Measurements from ENCODE around the gene HPX.

HPX gene

DNA sequence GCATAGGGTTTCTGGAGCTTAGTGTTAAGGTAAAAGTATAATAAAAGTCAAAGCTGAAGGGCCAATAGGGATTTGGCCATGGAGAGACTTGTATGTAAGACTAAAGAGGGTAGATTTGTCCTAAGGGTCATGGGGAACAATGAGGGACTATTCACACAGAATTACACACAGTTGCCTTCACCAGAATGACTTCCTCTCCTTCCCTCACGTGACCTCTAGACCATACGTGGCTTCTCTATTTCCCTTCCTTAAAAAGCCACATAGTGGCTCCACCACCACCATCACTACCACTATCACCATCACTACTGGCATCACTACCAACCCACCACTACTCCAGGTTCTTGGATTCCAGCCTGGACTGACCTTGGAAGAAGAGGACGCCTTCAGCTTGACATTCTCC is 2.8 kb downstream of the HPX start:
- ChIA-PET POLR2A (interaction anchor here (1.6 to 2.4 kb wide), 2 partner anchors 19 to 43 kb away, joined by 6 to 13 read pairs; partner anchors contain the start of genes APBB1, ARFIP2 and TIMM10B), CTCF (interaction anchor here (0.7 to 3.5 kb wide), 6 partner anchors 14 to 279 kb away, joined by 3 to 30 read pairs (median 6); no protein-coding TSS in a partner anchor)
- TF ChIP-seq PKNOX1 (IDR thresholded peaks at IDR 0.05) = no peak
- TF ChIP-seq ARNT (IDR thresholded peaks at IDR 0.05) = no peak
- no peak for TF ChIP-seq L3MBTL2 (conservative IDR thresholded peaks at IDR 0.05)
- TF ChIP-seq HDGF (IDR thresholded peaks at IDR 0.05; ENCODE audit: borderline replicate concordance) = no peak
- TF ChIP-seq ZNF384 (IDR thresholded peaks at IDR 0.05) = no peak
- TF ChIP-seq FOXM1 (IDR thresholded peaks at IDR 0.05; ENCODE audit: borderline replicate concordance) = no peak
- no peak for TF ChIP-seq LEF1 (IDR thresholded peaks at IDR 0.05; ENCODE audit: borderline replicate concordance)
- no peak for TF ChIP-seq TARDBP (IDR thresholded peaks at IDR 0.05)
- TF ChIP-seq SUZ12 (IDR thresholded peaks at IDR 0.05) = no peak
- DNase-seq (ENCODE audit: extremely low spot score) = no peak

GRCh38 chr11:6437423-6437822 is 3.4 kb downstream of the HPX start:
- DNase-seq (ENCODE audit: extremely low spot score) = no peak
- ChIA-PET POLR2A (interaction anchor here (2.4 kb wide), 1 partner anchor 18 kb away, joined by 13 read pairs; the partner anchor contains the start of gene APBB1), CTCF (interaction anchor here (0.7 to 3.5 kb wide), 3 partner anchors 59 to 280 kb away, joined by 3 to 30 read pairs (median 7); no protein-coding TSS in a partner anchor)
- TF ChIP-seq FOXA1 (IDR thresholded peaks at IDR 0.05) (no peak), ZNF384 (IDR thresholded peaks at IDR 0.05) (no peak), PKNOX1 (IDR thresholded peaks at IDR 0.05) (no peak), CTBP1 (IDR thresholded peaks at IDR 0.05; ENCODE audit: borderline replicate concordance) (no peak), HDGF (IDR thresholded peaks at IDR 0.05; ENCODE audit: borderline replicate concordance) (no peak), ARNT (IDR thresholded peaks at IDR 0.05) (no peak), SUZ12 (IDR thresholded peaks at IDR 0.05) (no peak), ELF4 (IDR thresholded peaks at IDR 0.05) (no peak), BHLHE40 (IDR thresholded peaks at IDR 0.05; ENCODE audit: borderline replicate concordance) (no peak), SP1 (IDR thresholded peaks at IDR 0.05) (no peak)

- ChIA-PET CTCF (no interaction called here), POLR2A (no interaction called here)
- DNase-seq (ENCODE audit: extremely low spot score) = no peak
- TF ChIP-seq ELF4 (IDR thresholded peaks at IDR 0.05) = no peak
- TF ChIP-seq FOXA1 (IDR thresholded peaks at IDR 0.05) = no peak
- no peak for TF ChIP-seq CTBP1 (IDR thresholded peaks at IDR 0.05; ENCODE audit: borderline replicate concordance)
- TF ChIP-seq PKNOX1 (IDR thresholded peaks at IDR 0.05) = no peak
- TF ChIP-seq SP1 (IDR thresholded peaks at IDR 0.05) = no peak
- TF ChIP-seq L3MBTL2 (conservative IDR thresholded peaks at IDR 0.05) = no peak
- TF ChIP-seq ZNF384 (IDR thresholded peaks at IDR 0.05) = no peak
- no peak for TF ChIP-seq BHLHE40 (IDR thresholded peaks at IDR 0.05; ENCODE audit: borderline replicate concordance)
- no peak for TF ChIP-seq FOXM1 (IDR thresholded peaks at IDR 0.05; ENCODE audit: borderline replicate concordance)
- no peak for TF ChIP-seq LEF1 (IDR thresholded peaks at IDR 0.05; ENCODE audit: borderline replicate concordance)
- TF ChIP-seq HDGF (IDR thresholded peaks at IDR 0.05; ENCODE audit: borderline replicate concordance) = no peak
These were observed 6.7 kb downstream of the HPX start for GRCh38 chr11:6433998-6434660.

- TF ChIP-seq BHLHE40 (IDR thresholded peaks at IDR 0.05; ENCODE audit: borderline replicate concordance) (no peak), CTBP1 (IDR thresholded peaks at IDR 0.05; ENCODE audit: borderline replicate concordance) (no peak), SUZ12 (IDR thresholded peaks at IDR 0.05) (no peak), ZNF384 (IDR thresholded peaks at IDR 0.05) (no peak), FOXM1 (IDR thresholded peaks at IDR 0.05; ENCODE audit: borderline replicate concordance) (no peak), TARDBP (IDR thresholded peaks at IDR 0.05) (no peak)
- no peak for DNase-seq (ENCODE audit: extremely low spot score)
- POLR2A ChIA-PET = interaction anchor here (1.6 kb wide), 1 partner anchor 9 kb away, joined by 3 read pairs; the partner anchor contains the start of gene HPX
- CTCF ChIA-PET = no interaction called here
These were observed 8.9 kb downstream of the HPX start for GRCh38 chr11:6431861-6432260.

GRCh38 chr11:6427516-6427915 is 13.3 kb downstream of the HPX start:
- POLR2A ChIA-PET = no interaction called here
- CTCF ChIA-PET = interaction anchor here (0.7 kb wide), 1 partner anchor 28 kb away, joined by 4 read pairs; no protein-coding TSS in a partner anchor
- TF ChIP-seq ZNF384 (IDR thresholded peaks at IDR 0.05) = no peak
- no peak for TF ChIP-seq SP1 (IDR thresholded peaks at IDR 0.05)
- no peak for TF ChIP-seq FOXM1 (IDR thresholded peaks at IDR 0.05; ENCODE audit: borderline replicate concordance)
- TF ChIP-seq BHLHE40 (IDR thresholded peaks at IDR 0.05; ENCODE audit: borderline replicate concordance) = no peak
- no peak for TF ChIP-seq ELF4 (IDR thresholded peaks at IDR 0.05)
- TF ChIP-seq SUZ12 (IDR thresholded peaks at IDR 0.05) = no peak
- no peak for DNase-seq (ENCODE audit: extremely low spot score)

GRCh38 chr11:6420677-6421076 is 20.1 kb downstream of the HPX start:
- CTCF ChIA-PET = interaction anchor here (1.0 kb wide), 1 partner anchor 18 kb away, joined by 4 read pairs; no protein-coding TSS in a partner anchor
- no peak for DNase-seq (ENCODE audit: extremely low spot score)
- POLR2A ChIA-PET = no interaction called here

More at GRCh38 chr11:6420677-6421076, 20.1 kb downstream of the HPX start:
- TF ChIP-seq FOXA1 (IDR thresholded peaks at IDR 0.05) (no peak), TARDBP (IDR thresholded peaks at IDR 0.05) (no peak), L3MBTL2 (conservative IDR thresholded peaks at IDR 0.05) (no peak), SUZ12 (IDR thresholded peaks at IDR 0.05) (no peak), ZNF384 (IDR thresholded peaks at IDR 0.05) (no peak), FOXM1 (IDR thresholded peaks at IDR 0.05; ENCODE audit: borderline replicate concordance) (no peak), PKNOX1 (IDR thresholded peaks at IDR 0.05) (no peak), BHLHE40 (IDR thresholded peaks at IDR 0.05; ENCODE audit: borderline replicate concordance) (no peak), ELF4 (IDR thresholded peaks at IDR 0.05) (no peak), CTBP1 (IDR thresholded peaks at IDR 0.05; ENCODE audit: borderline replicate concordance) (no peak), SP1 (IDR thresholded peaks at IDR 0.05) (no peak), ARNT (IDR thresholded peaks at IDR 0.05) (no peak), HDGF (IDR thresholded peaks at IDR 0.05; ENCODE audit: borderline replicate concordance) (no peak), NFRKB (IDR thresholded peaks at IDR 0.05) (no peak), FOXK2 (IDR thresholded peaks at IDR 0.05) (no peak)
